Loucy (cell line): ENCODE results near the gene PPP2R1B.

Source experiments
- H2AFZ ChIP-seq: fragments of 200-600 bp; sonication (generic); 2 replicates; pipeline ENCODE4 v1.6.0; 2016; ENCODE audit warnings: antibody characterized with exemption, mild to moderate bottlenecking, low read length, moderate library complexity
- H3F3A ChIP-seq: fragments of 200-600 bp; 2 replicates; pipeline ENCODE4 v1.6.0; 2016; ENCODE audit warnings: antibody characterized with exemption, low read depth, mild to moderate bottlenecking
- H3K27me3 ChIP-seq: fragments of 200-600 bp; sonication (generic); 2 replicates; pipeline ENCODE4 v1.6.1; 2014; ENCODE audit warnings: low read length, mild to moderate bottlenecking; ENCODE audit not compliant: insufficient read depth, poor library complexity, severe bottlenecking
- H3K36me3 ChIP-seq: fragments of 200-600 bp; sonication (generic); 2 replicates; pipeline ENCODE4 v1.6.1; 2016; ENCODE audit warnings: low read length; ENCODE audit not compliant: insufficient read depth
- H3K4me1 ChIP-seq: fragments of 200-600 bp; sonication (generic); 2 replicates; pipeline ENCODE4 v1.5.1; 2014; ENCODE audit warnings: low read length, mild to moderate bottlenecking; ENCODE audit not compliant: insufficient read depth, poor library complexity, severe bottlenecking
- H3K4me2 ChIP-seq: fragments of 200-600 bp; sonication (generic); 2 replicates; pipeline ENCODE4 v1.6.0; 2014; ENCODE audit warnings: antibody characterized with exemption, low read length, low read depth, mild to moderate bottlenecking; ENCODE audit not compliant: poor library complexity, severe bottlenecking
- H3K4me3 ChIP-seq: fragments of 200-600 bp; sonication (generic); 2 replicates; pipeline ENCODE4 v1.5.1; 2014; ENCODE audit warnings: low read length, mild to moderate bottlenecking, mixed read lengths; ENCODE audit not compliant: poor library complexity, severe bottlenecking
- H3K79me2 ChIP-seq: fragments of 200-600 bp; sonication (generic); 2 replicates; pipeline ENCODE4 v1.6.1; 2014; ENCODE audit warnings: low read length; ENCODE audit not compliant: insufficient read depth
- H3K9ac ChIP-seq: fragments of 200-600 bp; sonication (generic); 2 replicates; pipeline ENCODE4 v1.6.0; 2014; ENCODE audit warnings: mild to moderate bottlenecking, low read depth, low read length, moderate library complexity; ENCODE audit not compliant: poor library complexity, severe bottlenecking
- H3K9me2 ChIP-seq: fragments of 200-600 bp; sonication (generic); replicated peaks from 2 replicates; pipeline ENCODE4 v1.6.1; 2016; ENCODE audit warnings: low read depth, low read length, mixed read lengths
- H3K9me3 ChIP-seq: fragments of 200-600 bp; sonication (generic); 2 replicates; pipeline ENCODE4 v1.6.1; 2014; ENCODE audit warnings: mild to moderate bottlenecking, antibody characterized with exemption, low read length, low read depth; ENCODE audit not compliant: insufficient read depth
- H4K20me1 ChIP-seq: fragments of 200-600 bp; sonication (generic); 2 replicates; pipeline ENCODE4 v1.6.0; 2014; ENCODE audit warnings: antibody characterized with exemption, low read length, mild to moderate bottlenecking; ENCODE audit not compliant: insufficient read depth, poor library complexity, severe bottlenecking
- EZH2phosphoT487 ChIP-seq: fragments of 200-600 bp; IDR thresholded peaks from 2 replicates; pipeline ENCODE4 v1.6.1; 2018; ENCODE audit warnings: antibody characterized with exemption, mild to moderate bottlenecking, moderate library complexity, borderline replicate concordance
- TF ChIP-seq, protein P1 (sequence below): fragments of 200-600 bp; sonication (generic); conservative IDR thresholded peaks from 2 replicates; pipeline ENCODE4 v1.5.1; 2014; ENCODE audit warnings: mild to moderate bottlenecking, antibody characterized with exemption, low read length

The PPP2R1B gene

GRCh38 chr11:111765984-111766833 lies at the start of gene PPP2R1B:
TSS of gene PPP2R1B (minus strand) at chr11:111766389. CDS start at chr11:111766361, 28 bp downstream.
- no peaks in the 10 kb centered on the region for H3K27me3 ChIP-seq
- H3K79me2 ChIP-seq, result peaks cover 49% of the 10 kb centered on the region
- no peaks in the 10 kb centered on the region for H3K9me3 ChIP-seq
- H4K20me1 ChIP-seq, result peaks cover 19% of the 10 kb centered on the region
- H3K4me2 ChIP-seq, result peak within 1 kb of the TSS; percentile 86
- peak within 1 kb of the TSS; percentile 92 for H2AFZ ChIP-seq
- H3K4me3 ChIP-seq, result peak within 1 kb of the TSS; percentile 82
- peaks cover 45% of the 10 kb centered on the region for H3K4me1 ChIP-seq
- H3K9me2 ChIP-seq, result no peaks in the 10 kb centered on the region
- H3K36me3 ChIP-seq, result peaks cover 6% of the 10 kb centered on the region; the same call in 1 of the 2 replicates
- no peaks in the 10 kb centered on the region for H3F3A ChIP-seq
- peak within 1 kb of the TSS; percentile 87 for H3K9ac ChIP-seq
- TF ChIP-seq EZH2phosphoT487, result no peak
- TF ChIP-seq, protein P1, sequence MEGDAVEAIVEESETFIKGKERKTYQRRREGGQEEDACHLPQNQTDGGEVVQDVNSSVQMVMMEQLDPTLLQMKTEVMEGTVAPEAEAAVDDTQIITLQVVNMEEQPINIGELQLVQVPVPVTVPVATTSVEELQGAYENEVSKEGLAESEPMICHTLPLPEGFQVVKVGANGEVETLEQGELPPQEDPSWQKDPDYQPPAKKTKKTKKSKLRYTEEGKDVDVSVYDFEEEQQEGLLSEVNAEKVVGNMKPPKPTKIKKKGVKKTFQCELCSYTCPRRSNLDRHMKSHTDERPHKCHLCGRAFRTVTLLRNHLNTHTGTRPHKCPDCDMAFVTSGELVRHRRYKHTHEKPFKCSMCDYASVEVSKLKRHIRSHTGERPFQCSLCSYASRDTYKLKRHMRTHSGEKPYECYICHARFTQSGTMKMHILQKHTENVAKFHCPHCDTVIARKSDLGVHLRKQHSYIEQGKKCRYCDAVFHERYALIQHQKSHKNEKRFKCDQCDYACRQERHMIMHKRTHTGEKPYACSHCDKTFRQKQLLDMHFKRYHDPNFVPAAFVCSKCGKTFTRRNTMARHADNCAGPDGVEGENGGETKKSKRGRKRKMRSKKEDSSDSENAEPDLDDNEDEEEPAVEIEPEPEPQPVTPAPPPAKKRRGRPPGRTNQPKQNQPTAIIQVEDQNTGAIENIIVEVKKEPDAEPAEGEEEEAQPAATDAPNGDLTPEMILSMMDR, result no peak

GRCh38 chr11:111815489-111815888 lies 49.3 kb upstream of the PPP2R1B start:
- Histone ChIP-seq H3K4me2 (no peak overlapping the region), H3K9ac (no peak overlapping the region), H3K4me1 (peaks cover 22% of the 10 kb centered on the region), H3K79me2 (no peaks in the 10 kb centered on the region), H3K4me3 (no peak overlapping the region), H4K20me1 (no peaks in the 10 kb centered on the region), H3K36me3 (peaks cover 10% of the 10 kb centered on the region; the same call in 1 of the 2 replicates), H3F3A (no peaks in the 10 kb centered on the region), H3K9me2 (no peaks in the 10 kb centered on the region), H3K9me3 (no peaks in the 10 kb centered on the region), H3K27me3 (no peaks in the 10 kb centered on the region), H2AFZ (no peak overlapping the region)
- TF ChIP-seq, protein P1, result no peak

DNA sequence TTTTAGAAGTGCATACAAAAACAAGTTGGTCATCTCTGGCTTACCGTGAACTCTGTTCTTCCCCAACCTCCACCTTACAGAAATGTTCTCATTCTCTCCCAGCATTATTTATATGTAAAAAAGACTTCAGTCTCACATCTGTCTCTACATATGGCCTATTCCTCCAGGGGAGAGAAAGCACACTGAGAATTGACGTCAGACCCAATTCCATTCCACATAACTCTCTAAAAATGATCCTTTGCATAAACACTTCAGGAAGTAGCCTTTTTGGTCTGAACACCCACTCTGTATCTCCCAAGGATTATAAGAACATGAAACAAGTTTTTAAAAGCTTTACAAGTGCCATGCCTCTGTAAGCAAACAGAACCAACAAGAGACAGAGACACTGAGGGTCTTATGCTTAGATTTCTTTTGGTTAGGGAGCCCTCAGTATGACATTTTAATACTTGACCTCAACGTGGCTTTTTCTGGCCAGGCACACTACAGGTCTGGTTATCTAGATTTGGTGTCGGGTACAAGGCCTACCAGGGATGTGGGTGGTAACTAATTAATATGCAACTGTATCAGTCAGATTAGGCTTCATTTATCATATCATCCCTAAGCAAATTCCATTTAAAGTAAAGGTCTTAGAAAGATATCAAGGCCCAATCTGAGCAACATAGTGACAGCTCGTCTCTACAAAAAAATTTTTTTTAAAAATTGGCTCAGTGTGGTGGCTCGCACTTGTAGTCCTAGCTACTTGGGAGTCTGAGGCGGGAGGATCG lies 48.5 kb upstream of the PPP2R1B start:
- Histone ChIP-seq H2AFZ (no peak overlapping the region), H3F3A (no peaks in the 10 kb centered on the region)
- no peak for TF ChIP-seq EZH2phosphoT487
- TF ChIP-seq, protein P1, result no peak

More for the DNA sequence above, 48.5 kb upstream of the PPP2R1B start:
- H3K9me3 ChIP-seq, result no peaks in the 10 kb centered on the region
- H4K20me1 ChIP-seq, result no peaks in the 10 kb centered on the region
- H3K4me2 ChIP-seq, result no peak overlapping the region
- peaks cover 19% of the 10 kb centered on the region for H3K4me1 ChIP-seq
- H3K27me3 ChIP-seq, result no peaks in the 10 kb centered on the region
- no peaks in the 10 kb centered on the region for H3K79me2 ChIP-seq
- H3K9me2 ChIP-seq, result no peaks in the 10 kb centered on the region
- no peak overlapping the region for H3K9ac ChIP-seq
- no peak overlapping the region for H3K4me3 ChIP-seq
- peaks cover 13% of the 10 kb centered on the region; the same call in 1 of the 2 replicates for H3K36me3 ChIP-seq
